ENCODE measurements around the gene CYS1. TPM values are rescaled to one million over a fixed set of nuclear protein-coding genes. Genes with fewer than 3 reads are reported as not detected.
A peak's percentile ranks its signal among the peaks of the same experiment; 100 is the strongest.

CYS1 gene
- total RNA-seq, 1 donor from 2014 or later = 0.56 TPM

GRCh38 chr2:10058251-10059015 is 21.8 kb downstream of the CYS1 start:
- Histone ChIP-seq H3K27ac (no peak overlapping the region), H3K4me3 (no peak overlapping the region), H3K36me3 (no peaks in the 10 kb centered on the region), H3K79me2 (ENCODE audit: low read depth) (no peaks in the 10 kb centered on the region), H4K20me1 (ENCODE audit: low read depth) (no peaks in the 10 kb centered on the region), H3K4me1 (peaks cover 14% of the 10 kb centered on the region), H2AFZ (replicated peaks) (no peak overlapping the region), H3K4me2 (no peak overlapping the region), H3F3A (ENCODE audit: low read depth) (peaks cover 22% of the 10 kb centered on the region), H3K9ac (no peak overlapping the region), H3K9me3 (ENCODE audit: low read depth) (no peaks in the 10 kb centered on the region), H3K27me3 (no peaks in the 10 kb centered on the region)
- no peak overlapping the region for H3K4me3 Mint-ChIP-seq
- H3K27ac Mint-ChIP-seq = no peak overlapping the region
- H3K36me3 Mint-ChIP-seq = peaks cover 12% of the 10 kb centered on the region
- H3K27me3 Mint-ChIP-seq (ENCODE audit: insufficient read depth, low read depth) = peaks cover 12% of the 10 kb centered on the region
- peaks cover 28% of the 10 kb centered on the region for H3K4me1 Mint-ChIP-seq
- no peaks in the 10 kb centered on the region for H3K9me3 Mint-ChIP-seq
- no peak for DNase-seq (ENCODE audit: low spot score)
- TF ChIP-seq CTCF (IDR thresholded peaks at IDR 0.05) (no peak), EZH2phosphoT487 (IDR thresholded peaks at IDR 0.05) (no peak), EZH2 (IDR thresholded peaks at IDR 0.05) (no peak)

GRCh38 chr2:10057231-10058107 is 22.7 kb downstream of the CYS1 start:
- Histone ChIP-seq H3K9ac (no peak overlapping the region), H3K27ac (no peak overlapping the region), H3K4me3 (peak overlapping the region; percentile 45)

GRCh38 chr2:10056439-10056838 is 23.8 kb downstream of the CYS1 start:
- Mint-ChIP-seq H3K4me1 (peaks cover 28% of the 10 kb centered on the region), H3K27me3 (ENCODE audit: insufficient read depth, low read depth) (peaks cover 9% of the 10 kb centered on the region), H3K36me3 (peaks cover 25% of the 10 kb centered on the region), H3K9me3 (no peaks in the 10 kb centered on the region), H3K27ac (no peak overlapping the region), H3K4me3 (no peak overlapping the region)
- no peak overlapping the region for H2AFZ ChIP-seq (replicated peaks)
- H3F3A ChIP-seq (ENCODE audit: low read depth) = peaks cover 22% of the 10 kb centered on the region
- H4K20me1 ChIP-seq (ENCODE audit: low read depth) = no peaks in the 10 kb centered on the region
- H3K9me3 ChIP-seq (ENCODE audit: low read depth) = no peaks in the 10 kb centered on the region
- no peak overlapping the region for H3K4me3 ChIP-seq
- peak overlapping the region; percentile 84 for H3K4me2 ChIP-seq
- H3K4me1 ChIP-seq = peaks cover 14% of the 10 kb centered on the region
- no peak overlapping the region for H3K9ac ChIP-seq
- H3K27ac ChIP-seq = no peak overlapping the region
- no peaks in the 10 kb centered on the region for H3K79me2 ChIP-seq (ENCODE audit: low read depth)
- DNase-seq (ENCODE audit: low spot score) = peak; percentile 3
- H3K36me3 ChIP-seq = no peaks in the 10 kb centered on the region
- H3K27me3 ChIP-seq = no peaks in the 10 kb centered on the region
- TF ChIP-seq EZH2phosphoT487 (IDR thresholded peaks at IDR 0.05) (no peak), EZH2 (IDR thresholded peaks at IDR 0.05) (no peak), CTCF (IDR thresholded peaks at IDR 0.05) (no peak)

More at GRCh38 chr2:10057231-10058107, 22.7 kb downstream of the CYS1 start:
- peak overlapping the region; percentile 90 for H2AFZ ChIP-seq (replicated peaks)
- peaks cover 14% of the 10 kb centered on the region for H3K4me1 ChIP-seq
- DNase-seq (ENCODE audit: low spot score) = peak; percentile 69
- peaks cover 22% of the 10 kb centered on the region for H3F3A ChIP-seq (ENCODE audit: low read depth)
- H4K20me1 ChIP-seq (ENCODE audit: low read depth) = no peaks in the 10 kb centered on the region
- H3K4me2 ChIP-seq = peak overlapping the region; percentile 84
- H3K27me3 Mint-ChIP-seq (ENCODE audit: insufficient read depth, low read depth) = peaks cover 9% of the 10 kb centered on the region
- H3K79me2 ChIP-seq (ENCODE audit: low read depth) = no peaks in the 10 kb centered on the region
- no peaks in the 10 kb centered on the region for H3K36me3 ChIP-seq
- peak overlapping the region; percentile 57 for H3K27ac Mint-ChIP-seq
- no peaks in the 10 kb centered on the region for H3K9me3 ChIP-seq (ENCODE audit: low read depth)
- H3K36me3 Mint-ChIP-seq = peaks cover 20% of the 10 kb centered on the region
- H3K4me3 Mint-ChIP-seq = peak overlapping the region; percentile 82
- H3K4me1 Mint-ChIP-seq = peaks cover 28% of the 10 kb centered on the region
- no peak for TF ChIP-seq EZH2phosphoT487 (IDR thresholded peaks at IDR 0.05)
- no peaks in the 10 kb centered on the region for H3K9me3 Mint-ChIP-seq
- no peaks in the 10 kb centered on the region for H3K27me3 ChIP-seq
